HepG2 (cell line): ENCODE results near the gene CAGE1. TPM values are rescaled to one million over a fixed set of nuclear protein-coding genes. Genes with fewer than 3 reads are reported as not detected.

Source experiments
- ATAC-seq: fragments of 200-7000 bp; cut with Tn5 transposase; 3 replicates; pipeline ENCODE4 v1.9.1; 2020; ENCODE audit warnings: mild to moderate bottlenecking, moderate library complexity
- BruUV-seq: library from RNA; stranded (reverse); fragments of 400-500 nt; replicated peaks from 2 replicates; lab custom pipeline; 2021; lab: Mats Ljungman, UMichigan
- CTCF ChIA-PET: fragments of 300-600 bp; formaldehyde crosslinking; extraction: SDS; loops from one replicate; lab custom pipeline; 2021; ENCODE audit warnings: low total read pairs, inconsistent platforms, low intra/inter-chr PET ratio; lab: Yijun Ruan, JAX
- POLR2A ChIA-PET: fragments of 350-600 bp; sonication (Branson Sonifier 250); formaldehyde crosslinking; loops from one replicate; lab custom pipeline; 2020; ENCODE audit warnings: antibody characterized with exemption, inconsistent platforms; lab: Yijun Ruan, JAX
- DNase-seq: peaks from one replicate; pipeline ENCODE4 v3.0.0-alpha.2; 2015; ENCODE audit warnings: low spot score
- FAIRE-seq: peaks from 3 replicates; lab custom pipeline; 2011; peaks lifted over from hg19 to GRCh38; lab: Jason Lieb, UNC
- H2AFZ ChIP-seq: one replicate; pipeline ENCODE4 v1.6.1; 2011; ENCODE audit warnings: low read length, inconsistent platforms
- H3K27ac ChIP-seq: fragments of 300-600 bp; 3 replicates; pipeline ENCODE4 v1.8.0; 2011; ENCODE audit warnings: mixed run types, mild to moderate bottlenecking, mixed read lengths, low read length, inconsistent platforms; ENCODE audit not compliant: insufficient read depth; ENCODE audit errors: extremely low read length
- H3K27me3 ChIP-seq, 2 experiments: fragments of 200-600 bp in 1 of 2; 2 replicates in 1 of 2; 3 replicates in 1 of 2; pipeline versions ENCODE4 v1.6.0 to v1.8.0; 2011; ENCODE audit warnings: low read length in 2 of 2, mild to moderate bottlenecking in 2 of 2, moderate library complexity in 2 of 2, inconsistent platforms in 1 of 2; ENCODE audit not compliant: insufficient read depth in 2 of 2, control insufficient read depth in 1 of 2
- H3K36me3 ChIP-seq, 2 experiments: fragments of 200-600 bp in 1 of 2; replicated peaks in 1 of 2; 2 replicates in 1 of 2; 3 replicates in 1 of 2; pipeline versions ENCODE4 v1.5.1 to v1.8.0; 2011; ENCODE audit warnings: low read length in 2 of 2, inconsistent platforms in 1 of 2; ENCODE audit not compliant: insufficient read depth in 2 of 2, control insufficient read depth in 1 of 2
- H3K4me1 ChIP-seq: 2 replicates; pipeline ENCODE4 v1.5.1; 2012; ENCODE audit warnings: low read length, inconsistent platforms; ENCODE audit not compliant: insufficient read depth
- H3K4me2 ChIP-seq: 2 replicates; pipeline ENCODE4 v1.6.0; 2011; ENCODE audit warnings: low read depth, low read length, inconsistent platforms
- H3K4me3 ChIP-seq, 3 experiments: fragments of 200-600 bp in 1 of 3; sonication (generic), shearing (Covaris generic) in 1 of 3; replicated peaks in 1 of 3; 2 replicates each; pipeline ENCODE4 v1.5.1; 2011 to 2016; ENCODE audit warnings: low read length in 3 of 3, inconsistent platforms in 2 of 3, low read depth in 2 of 3, mild to moderate bottlenecking in 2 of 3, control low read depth in 1 of 3, mixed read lengths in 1 of 3; ENCODE audit not compliant: insufficient read depth in 1 of 3
- H3K79me2 ChIP-seq: one replicate; pipeline ENCODE4 v1.6.1; 2011; ENCODE audit warnings: low read length, inconsistent platforms; ENCODE audit not compliant: insufficient read depth
- H3K9ac ChIP-seq: 2 replicates; pipeline ENCODE4 v1.6.0; 2011; ENCODE audit warnings: mild to moderate bottlenecking, low read depth, low read length, inconsistent platforms; ENCODE audit not compliant: insufficient read depth
- H3K9me3 ChIP-seq: 2 replicates; pipeline ENCODE4 v1.5.1; 2012; ENCODE audit warnings: mild to moderate bottlenecking, low read length
- H4K20me1 ChIP-seq: 2 replicates; pipeline ENCODE4 v1.6.0; 2011; ENCODE audit warnings: inconsistent platforms, mild to moderate bottlenecking, low read length, moderate library complexity; ENCODE audit not compliant: insufficient read depth
- HNRNPK ChIP-seq: fragments of 200-400 bp; formaldehyde crosslinking; IDR thresholded peaks from 2 replicates; pipeline ENCODE4 v1.6.1; 2018; ENCODE audit warnings: low read length, low read depth, moderate library complexity, mild to moderate bottlenecking; ENCODE audit not compliant: poor library complexity, severe bottlenecking
- MXI1 ChIP-seq: IDR thresholded peaks from 3 replicates; pipeline ENCODE4 v1.6.1; 2012; ENCODE audit warnings: low read depth, low read length, inconsistent platforms, borderline replicate concordance
- SIX1 ChIP-seq: sonication (generic); formaldehyde crosslinking; IDR thresholded peaks from 2 replicates; pipeline ENCODE4 v1.4.0; 2020; ENCODE audit warnings: missing genetic modification reagents, borderline replicate concordance
- TSC22D2 ChIP-seq: sonication (generic); formaldehyde crosslinking; IDR thresholded peaks from 2 replicates; pipeline ENCODE4 v1.5.1; 2020; ENCODE audit warnings: missing genetic modification reagents, mild to moderate bottlenecking, borderline replicate concordance
- WGBS: methylation state at CpG from one replicate; pipeline ENCODE4 v1.1.6; 2017; ENCODE audit warnings: low lambda C conversion rate; 5-methylcytosine and 5-hydroxymethylcytosine counted together
- in situ Hi-C: cut with HindIII; loops from 2 replicates; pipeline ENCODE4 v1.10.0; 2017; ENCODE audit warnings: low pct_unique_long_range_greater_than_20kb; ENCODE audit not compliant: extremely low pct_ligation_motif_present
- intact Hi-C: fragments of 100-400 bp; cut with micrococcal nuclease; formaldehyde crosslinking; loops from one replicate; pipeline ENCODE4 v1.10.0; 2022; ENCODE audit not compliant: unreplicated experiment
- polyA plus RNA-seq, 8 experiments: library from polyadenylated mRNA; depleted of rRNA in 3 of 8; stranded (reverse) in 7 of 8; unstranded in 1 of 8; fragments of >200 nt; fragmentation: Illumina TruSeq in 4 of 8; extraction: Trizol in 4 of 8; gene quantifications; 2 replicates each; pipeline versions ENCODE4 v1.2.1 to v1.2.3, GENCODE V29; 2011 to 2016; ENCODE audit warnings: low read depth in 4 of 8, missing spikeins in 1 of 8, mixed read lengths in 1 of 8; ENCODE audit not compliant: insufficient read depth in 1 of 8
- total RNA-seq, 5 experiments: library from RNA; depleted of rRNA; stranded (reverse); fragments of >200 nt; fragmentation: Illumina TruSeq; extraction: Trizol; gene quantifications; 2 replicates each; pipeline ENCODE4 v1.2.3, GENCODE V29; 2016; ENCODE audit warnings: low read depth in 1 of 5
- TF ChIP-seq, protein P1 (sequence below): sonication (generic); formaldehyde crosslinking; IDR thresholded peaks from 2 replicates; pipeline ENCODE4 v1.5.0; 2020; ENCODE audit warnings: mild to moderate bottlenecking, missing genetic modification reagents

Gene CAGE1
- total and polyA plus RNA-seq, 2 of the 13 experiments (the other 11 are each of a cell fraction or from before 2014, with no cell fraction given): 0.03 to 0.15 TPM

DNA sequence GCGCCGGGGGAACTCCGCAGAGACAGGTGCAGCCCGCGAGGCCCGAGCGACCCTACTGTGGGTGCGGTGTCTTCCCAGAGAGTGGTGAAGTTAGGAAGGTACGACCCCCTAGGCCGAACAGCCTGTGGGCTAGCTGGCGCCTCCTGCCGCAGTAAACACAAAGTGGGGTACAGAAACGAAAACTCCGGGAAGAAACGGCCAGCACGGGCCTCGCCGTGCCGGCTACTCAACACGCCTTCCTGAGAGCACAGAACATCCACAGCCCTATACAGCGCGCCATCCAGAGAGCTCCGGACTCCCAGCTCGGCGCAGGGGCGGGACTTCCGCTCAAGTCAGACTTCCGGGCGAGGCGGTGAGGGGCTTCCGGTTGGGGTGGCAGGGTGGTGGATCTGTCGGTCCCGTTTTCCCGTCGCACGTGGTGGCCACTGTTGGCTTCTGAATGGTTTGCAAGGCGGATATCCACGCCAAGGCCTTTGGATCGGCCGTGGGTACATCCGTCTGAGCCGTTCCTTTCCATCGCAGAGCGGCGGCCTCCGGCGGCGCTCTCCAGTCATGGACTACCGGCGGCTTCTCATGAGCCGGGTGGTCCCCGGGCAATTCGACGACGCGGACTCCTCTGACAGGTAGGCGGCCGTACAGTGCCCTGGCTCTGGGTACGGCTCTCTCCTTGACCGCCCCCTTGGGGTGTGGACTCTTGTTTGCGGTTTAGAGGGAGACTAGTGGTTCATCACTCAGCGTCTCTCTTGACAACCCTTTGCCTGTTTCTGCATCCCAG, at the start of gene CAGE1, which contains the start of gene RIOK1 (continued):
- peak; percentile 99 for TF ChIP-seq MXI1
- TF ChIP-seq, protein P1, sequence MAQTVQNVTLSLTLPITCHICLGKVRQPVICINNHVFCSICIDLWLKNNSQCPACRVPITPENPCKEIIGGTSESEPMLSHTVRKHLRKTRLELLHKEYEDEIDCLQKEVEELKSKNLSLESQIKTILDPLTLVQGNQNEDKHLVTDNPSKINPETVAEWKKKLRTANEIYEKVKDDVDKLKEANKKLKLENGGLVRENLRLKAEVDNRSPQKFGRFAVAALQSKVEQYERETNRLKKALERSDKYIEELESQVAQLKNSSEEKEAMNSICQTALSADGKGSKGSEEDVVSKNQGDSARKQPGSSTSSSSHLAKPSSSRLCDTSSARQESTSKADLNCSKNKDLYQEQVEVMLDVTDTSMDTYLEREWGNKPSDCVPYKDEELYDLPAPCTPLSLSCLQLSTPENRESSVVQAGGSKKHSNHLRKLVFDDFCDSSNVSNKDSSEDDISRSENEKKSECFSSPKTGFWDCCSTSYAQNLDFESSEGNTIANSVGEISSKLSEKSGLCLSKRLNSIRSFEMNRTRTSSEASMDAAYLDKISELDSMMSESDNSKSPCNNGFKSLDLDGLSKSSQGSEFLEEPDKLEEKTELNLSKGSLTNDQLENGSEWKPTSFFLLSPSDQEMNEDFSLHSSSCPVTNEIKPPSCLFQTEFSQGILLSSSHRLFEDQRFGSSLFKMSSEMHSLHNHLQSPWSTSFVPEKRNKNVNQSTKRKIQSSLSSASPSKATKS (CRISPR knock-in tag): no peak; the same call in 1 of the 2 replicates

DNA sequence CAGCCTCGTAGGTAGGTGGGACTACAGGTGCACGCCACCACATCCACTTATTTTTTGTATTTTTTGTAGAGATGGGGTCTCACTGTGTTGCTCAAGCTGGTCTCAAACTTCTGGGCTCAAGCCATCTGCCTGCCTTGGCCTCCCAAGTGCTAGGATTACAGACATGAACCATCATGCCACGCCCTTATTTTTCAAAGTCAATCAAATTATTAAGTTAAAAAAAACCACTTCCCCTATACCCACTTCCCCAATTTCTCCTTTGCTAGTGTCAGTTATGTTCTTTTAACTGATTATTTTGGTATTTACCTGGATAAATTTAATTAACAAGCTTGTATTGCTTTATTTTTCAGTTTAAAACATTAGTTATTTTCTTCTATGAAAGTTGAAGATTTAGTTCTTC, 49.7 kb upstream of the CAGE1 start:
- ChIA-PET CTCF (no interaction called here), POLR2A (no interaction called here)
- no peak for FAIRE-seq
- Histone ChIP-seq H3K27ac (no peak overlapping the region), H3K4me1 (no peaks in the 10 kb centered on the region), H3K9me3 (no peaks in the 10 kb centered on the region), H3K79me2 (no peaks in the 10 kb centered on the region), H2AFZ (no peak overlapping the region), H4K20me1 (no peaks in the 10 kb centered on the region), H3K4me3 (no peak overlapping the region), H3K27me3 (no peaks in the 10 kb centered on the region), H3K4me2 (no peak overlapping the region), H3K36me3 (no peaks in the 10 kb centered on the region), H3K9ac (no peak overlapping the region)
- no peak for DNase-seq
- ATAC-seq: no peak
- no TSS peak for BruUV-seq
- in situ Hi-C loops (no loop called here), intact Hi-C loops (no loop called here)
- 47% methylated on average over 3 of the region's 3 CpGs for WGBS
- TF ChIP-seq SIX1 (CRISPR knock-in tag): no peak
- TF ChIP-seq HNRNPK: peak; percentile 12
- TF ChIP-seq TSC22D2 (CRISPR knock-in tag): no peak
